Prostate gland (tissue), 2 donors: ENCODE data around the gene ST3GAL2.

Experiments used
- CTCF ChIP-seq, 4 experiments: fragments of 200-600 bp in 2 of 4; fragments of 450-650 bp in 2 of 4; sonication (generic) in 2 of 4; IDR thresholded peaks; 1 replicate in 3 of 4; 2 replicates in 1 of 4; pipeline ENCODE4 v1.5.1; 2016 to 2019; ENCODE audit warnings: antibody characterized with exemption in 4 of 4, mild to moderate bottlenecking in 2 of 4, moderate library complexity in 2 of 4
- POLR2A ChIP-seq: fragments of 450-650 bp; IDR thresholded peaks from one replicate; pipeline ENCODE4 v1.6.1; 2016; ENCODE audit warnings: antibody characterized with exemption, mild to moderate bottlenecking
- POLR2AphosphoS5 ChIP-seq: sonication (generic); formaldehyde crosslinking; IDR thresholded peaks from one replicate; pipeline ENCODE4 v1.6.1; 2017; ENCODE audit warnings: antibody characterized with exemption

- no peak for TF ChIP-seq CTCF (IDR thresholded peaks at IDR 0.05)
- TF ChIP-seq POLR2A: no peak
- no peak for TF ChIP-seq POLR2AphosphoS5
Measured at GRCh38 chr16:70468776-70469525, 30.1 kb upstream of the ST3GAL2 start.
